GM18508 (cell line): ENCODE measurements around the gene MCF2L.

Source experiments
- ATAC-seq: cut with Tn5 transposase; IDR thresholded peaks from one replicate; pipeline ENCODE4 v1.9.1; 2021; ENCODE audit warnings: moderate number of reproducible peaks; ENCODE audit not compliant: insufficient read depth, unreplicated experiment

MCF2L gene

GRCh38 chr13:112994084-112994780, 25.2 kb downstream of the MCF2L start:
- no peak for ATAC-seq

GRCh38 chr13:112994781-112995355, 25.9 kb downstream of the MCF2L start:
- ATAC-seq, result no peak

- ATAC-seq, result no peak
Observed at GRCh38 chr13:112995395-112996191, 26.6 kb downstream of the MCF2L start.

GRCh38 chr13:112996671-112997091, 27.7 kb downstream of the MCF2L start:
- no peak for ATAC-seq

GRCh38 chr13:112997188-112998130, 28.4 kb downstream of the MCF2L start:
- no peak for ATAC-seq

- no peak for ATAC-seq
Observed at GRCh38 chr13:112998521-112999280, 29.7 kb downstream of the MCF2L start.

- no peak for ATAC-seq
Observed at GRCh38 chr13:112999414-113000177, 30.6 kb downstream of the MCF2L start.

GRCh38 chr13:113000575-113000974, 31.6 kb downstream of the MCF2L start:
- ATAC-seq, result no peak

GRCh38 chr13:113001241-113002140, 32.5 kb downstream of the MCF2L start:
- ATAC-seq, result no peak

GRCh38 chr13:113002206-113002912, 33.3 kb downstream of the MCF2L start:
- no peak for ATAC-seq

GRCh38 chr13:113002913-113003290, 33.9 kb downstream of the MCF2L start:
- no peak for ATAC-seq

GRCh38 chr13:113004126-113004525, 35.1 kb downstream of the MCF2L start:
- no peak for ATAC-seq

GRCh38 chr13:113005076-113005865, 36.3 kb downstream of the MCF2L start:
- no peak for ATAC-seq

GRCh38 chr13:113005997-113006396, 37.0 kb downstream of the MCF2L start:
- ATAC-seq, result no peak

GRCh38 chr13:113006660-113007059, 37.6 kb downstream of the MCF2L start:
- ATAC-seq, result no peak

GRCh38 chr13:113008851-113009250, 39.8 kb downstream of the MCF2L start:
- no peak for ATAC-seq
